DND-41 (cell line): Measurements from ENCODE around the gene HOXB8.

Experiments
- ATAC-seq: fragments of 200-7000 bp; cut with Tn5 transposase; 3 replicates; pipeline ENCODE4 v1.9.1; 2021; ENCODE audit warnings: low read depth; ENCODE audit not compliant: insufficient read depth
- DNase-seq: peaks from one replicate; pipeline ENCODE4 v3.0.0-alpha.2; 2020
- H2AFZ ChIP-seq: 2 replicates; pipeline ENCODE4 v1.6.0; 2012; ENCODE audit warnings: low read depth, low read length
- H3K27ac ChIP-seq: 2 replicates; pipeline ENCODE4 v1.5.1; 2012; ENCODE audit warnings: low read length, inconsistent platforms
- H3K27me3 ChIP-seq: fragments of 200-600 bp; sonication (generic); 2 replicates; pipeline ENCODE4 v1.6.0; 2012; ENCODE audit warnings: low read length, mild to moderate bottlenecking, inconsistent platforms; ENCODE audit not compliant: insufficient read depth, poor library complexity
- H3K36me3 ChIP-seq: 2 replicates; pipeline ENCODE4 v1.5.1; 2012; ENCODE audit warnings: low read length, inconsistent platforms; ENCODE audit not compliant: insufficient read depth
- H3K4me1 ChIP-seq: 2 replicates; pipeline ENCODE4 v1.5.1; 2012; ENCODE audit warnings: mild to moderate bottlenecking, low read length; ENCODE audit not compliant: insufficient read depth
- H3K4me2 ChIP-seq: 2 replicates; pipeline ENCODE4 v1.6.0; 2012; ENCODE audit warnings: mild to moderate bottlenecking, moderate library complexity, low read length, inconsistent platforms; ENCODE audit not compliant: insufficient read depth
- H3K4me3 ChIP-seq, 2 experiments: fragments of 200-600 bp in 1 of 2; shearing (Covaris generic) in 1 of 2; 2 replicates each; pipeline ENCODE4 v1.5.1; 2012 to 2016; ENCODE audit warnings: inconsistent platforms in 2 of 2, low read length in 2 of 2, mild to moderate bottlenecking in 2 of 2, low read depth in 1 of 2, moderate library complexity in 1 of 2
- H3K79me2 ChIP-seq: 2 replicates; pipeline ENCODE4 v1.6.0; 2012; ENCODE audit warnings: low read length, inconsistent platforms; ENCODE audit not compliant: insufficient read depth
- H3K9ac ChIP-seq: 2 replicates; pipeline ENCODE4 v1.6.0; 2012; ENCODE audit warnings: low read depth, mild to moderate bottlenecking, inconsistent platforms, low read length, moderate library complexity
- H3K9me3 ChIP-seq: 2 replicates; pipeline ENCODE4 v1.5.1; 2012; ENCODE audit warnings: low read length, moderate library complexity, mild to moderate bottlenecking, inconsistent platforms; ENCODE audit not compliant: insufficient read depth, severe bottlenecking
- H4K20me1 ChIP-seq: 2 replicates; pipeline ENCODE4 v1.6.0; 2012; ENCODE audit warnings: low read length; ENCODE audit not compliant: insufficient read depth
- CTCF ChIP-seq: IDR thresholded peaks from 2 replicates; pipeline ENCODE4 v1.5.1; 2012; ENCODE audit warnings: borderline replicate concordance, low read length, moderate library complexity, mild to moderate bottlenecking; ENCODE audit not compliant: poor library complexity, severe bottlenecking; ENCODE audit errors: extremely low read depth
- EZH2 ChIP-seq: IDR thresholded peaks from 3 replicates; pipeline ENCODE4 v1.6.1; 2012; ENCODE audit warnings: borderline replicate concordance, low read depth, mild to moderate bottlenecking, moderate library complexity, low read length, inconsistent platforms; ENCODE audit not compliant: severe bottlenecking

The HOXB8 gene

GRCh38 chr17:48579471-48579759 lies 35.7 kb downstream of the HOXB8 start:
- ATAC-seq (no peak), DNase-seq (no peak)
- H3K36me3 ChIP-seq, result no peaks in the 10 kb centered on the region
- peaks cover 4% of the 10 kb centered on the region; the same call in 1 of the 2 replicates for H4K20me1 ChIP-seq
- no peaks in the 10 kb centered on the region for H3K9me3 ChIP-seq
- H3K27ac ChIP-seq, result no peak overlapping the region
- H3K4me3 ChIP-seq, result no peak overlapping the region
- H3K4me1 ChIP-seq, result no peaks in the 10 kb centered on the region
- H3K9ac ChIP-seq, result no peak overlapping the region
- no peak overlapping the region for H3K4me2 ChIP-seq
- no peaks in the 10 kb centered on the region for H3K79me2 ChIP-seq
- H3K27me3 ChIP-seq, result peaks cover 8% of the 10 kb centered on the region
- no peak overlapping the region for H2AFZ ChIP-seq
- TF ChIP-seq CTCF (no peak), EZH2 (no peak)

- Histone ChIP-seq H3K9me3 (no peaks in the 10 kb centered on the region), H3K27me3 (peaks cover 10% of the 10 kb centered on the region), H2AFZ (no peak overlapping the region), H3K4me2 (no peak overlapping the region), H3K4me1 (no peaks in the 10 kb centered on the region), H3K9ac (no peak overlapping the region), H4K20me1 (peaks cover 4% of the 10 kb centered on the region; the same call in 1 of the 2 replicates), H3K79me2 (no peaks in the 10 kb centered on the region), H3K27ac (no peak overlapping the region), H3K4me3 (no peak overlapping the region), H3K36me3 (no peaks in the 10 kb centered on the region)
- no peak for ATAC-seq
- TF ChIP-seq CTCF, result no peak
- TF ChIP-seq EZH2, result no peak
- DNase-seq, result no peak
Observed at GRCh38 chr17:48578616-48579470, 36.2 kb downstream of the HOXB8 start.

- TF ChIP-seq CTCF, result no peak
- no peak for TF ChIP-seq EZH2
- Histone ChIP-seq H3K27ac (no peak within 1 kb of the TSS), H4K20me1 (peaks cover 4% of the 10 kb centered on the region; the same call in 1 of the 2 replicates), H3K27me3 (peaks cover 10% of the 10 kb centered on the region), H3K36me3 (no peaks in the 10 kb centered on the region), H2AFZ (no peak within 1 kb of the TSS), H3K4me1 (no peaks in the 10 kb centered on the region), H3K9ac (no peak within 1 kb of the TSS), H3K79me2 (no peaks in the 10 kb centered on the region), H3K4me3 (no peak within 1 kb of the TSS), H3K9me3 (no peaks in the 10 kb centered on the region), H3K4me2 (no peak within 1 kb of the TSS)
- ATAC-seq (no peak), DNase-seq (no peak)
Observed at GRCh38 chr17:48577946-48578615, 37.0 kb downstream of the HOXB8 start, which contains the start of gene HOXB4. HOXB4 (minus strand) TSS chr17:48578350; CDS start chr17:48578319, 31 bp downstream.
